GM21367 (cell line): ENCODE results near the gene TMEM255B.
A peak's percentile ranks its signal among the peaks of the same experiment; 100 is the strongest.
"Not testable (repeated sequence)": the region's sequence is repeated elsewhere in the genome, so short reads cannot be mapped to it uniquely, and the experiment has no call there.

Experiments
- ATAC-seq: cut with Tn5 transposase; IDR thresholded peaks from one replicate; pipeline ENCODE4 v1.9.1; 2021; ENCODE audit not compliant: unreplicated experiment

Gene TMEM255B

DNA sequence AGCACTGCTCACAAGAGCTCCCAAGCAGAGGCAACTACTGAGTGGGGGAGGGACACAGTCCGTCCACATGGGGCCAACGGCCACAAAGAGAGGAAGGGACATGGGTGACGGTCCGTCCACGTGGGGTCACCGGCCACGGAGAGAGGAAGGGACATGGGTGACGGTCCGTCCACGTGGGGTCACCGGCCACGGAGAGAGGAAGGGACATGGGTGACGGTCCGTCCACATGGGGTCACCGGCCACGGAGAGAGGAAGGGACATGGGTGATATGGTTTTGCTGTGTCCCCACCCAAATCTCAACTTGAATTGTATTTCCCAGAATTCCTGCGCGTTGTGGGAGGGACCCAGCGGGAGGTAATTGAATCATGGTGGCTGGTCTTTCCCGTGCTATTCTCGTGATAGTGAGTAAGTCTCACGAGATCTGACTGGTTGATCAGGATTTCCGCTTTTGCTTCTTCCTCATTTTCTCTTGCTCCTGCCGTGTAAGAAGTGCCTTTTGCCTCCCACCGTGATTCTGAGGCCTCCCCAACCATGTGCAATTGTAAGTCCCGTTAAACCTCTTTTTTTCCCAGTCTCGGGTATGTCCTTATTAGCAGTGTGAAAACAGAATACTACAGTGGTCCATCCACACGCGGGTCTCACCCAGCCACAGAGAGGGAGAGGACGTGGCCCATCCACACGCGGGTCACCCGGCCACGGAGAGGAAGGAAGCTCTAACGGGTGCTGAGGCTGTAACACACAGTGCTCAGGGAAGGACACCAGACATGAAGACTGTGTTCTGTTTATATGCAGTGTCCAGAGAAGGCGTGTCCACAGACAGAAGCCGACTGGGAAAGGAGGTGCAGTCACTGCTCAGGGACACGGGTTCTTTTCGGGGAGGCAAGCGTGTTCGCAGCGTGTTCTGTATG is 56.4 kb downstream of the TMEM255B start:
- no peak for ATAC-seq

DNA sequence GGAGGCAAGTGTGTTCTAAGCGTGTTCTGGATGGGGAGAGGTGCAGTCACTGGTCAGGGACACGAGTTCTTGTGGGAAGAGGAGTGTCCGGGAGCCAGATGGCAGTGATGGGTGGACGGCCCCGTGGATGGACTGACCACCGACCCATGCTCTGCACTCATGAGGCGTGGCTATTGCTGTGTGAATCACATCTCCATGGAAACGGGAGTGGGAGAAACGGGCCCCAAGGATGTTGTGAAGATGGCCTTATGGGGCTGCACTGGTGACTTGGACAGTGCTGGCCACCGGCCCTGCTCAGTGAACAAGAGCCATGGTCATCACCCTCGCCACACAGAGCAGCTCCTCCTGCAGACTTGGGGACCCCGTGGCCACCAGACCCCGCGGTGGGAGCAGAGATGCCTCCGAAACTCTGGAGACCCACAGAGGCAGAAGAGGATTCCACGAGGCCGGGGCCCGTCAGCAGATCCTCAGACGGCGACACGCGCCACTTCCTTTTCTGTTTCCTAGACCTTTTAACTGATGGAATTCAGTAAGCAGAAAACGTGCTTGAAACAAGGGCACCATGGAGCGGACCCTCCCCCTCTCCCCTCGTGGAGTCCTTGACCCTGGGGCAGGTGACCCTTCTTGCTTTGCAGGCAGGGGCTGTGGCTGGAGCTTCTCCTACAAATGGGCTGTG is 57.4 kb downstream of the TMEM255B start:
- no peak for ATAC-seq

DNA sequence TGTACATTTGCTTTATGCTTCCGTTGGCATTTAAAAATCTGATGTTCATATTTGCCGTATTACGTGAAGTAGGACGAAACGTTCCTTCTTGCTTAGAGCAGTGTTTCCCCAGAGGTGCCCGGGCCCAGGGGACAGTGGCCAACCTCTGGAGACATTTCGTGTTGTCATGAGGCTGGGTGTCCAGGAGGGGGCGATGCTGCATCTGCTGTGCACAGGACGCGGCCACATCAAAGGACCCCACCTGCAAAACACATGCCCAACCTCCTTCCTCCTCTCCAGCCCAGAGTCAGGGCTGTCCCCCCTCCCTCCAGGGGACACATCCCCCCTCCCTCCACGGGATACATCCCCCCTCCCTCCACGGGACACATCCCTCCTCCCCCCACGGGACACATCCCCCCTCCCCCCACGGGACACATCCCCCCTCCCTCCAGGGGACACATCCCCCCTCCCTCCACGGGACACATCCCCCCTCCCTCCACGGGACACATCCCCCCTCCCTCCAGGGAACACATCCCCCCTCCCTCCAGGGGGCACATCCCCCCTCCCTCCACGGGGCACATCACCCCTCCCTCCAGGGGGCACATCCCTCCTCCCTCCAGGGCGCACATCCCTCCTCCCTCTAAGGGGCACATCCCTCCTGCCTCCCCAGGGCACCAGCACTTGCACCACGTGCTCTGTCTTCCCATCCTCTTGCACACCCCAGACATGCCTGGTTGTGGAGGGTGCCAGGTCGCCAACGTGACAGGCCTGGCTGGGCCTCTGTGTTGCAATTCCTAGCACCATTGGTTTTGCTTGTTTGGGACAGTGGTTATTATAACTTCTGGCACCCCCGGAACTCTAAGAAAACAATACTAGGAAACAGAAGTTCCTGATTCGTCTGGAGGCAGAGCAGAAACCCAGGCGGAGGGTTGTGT is 58.2 kb downstream of the TMEM255B start:
- ATAC-seq: peak; percentile 49

DNA sequence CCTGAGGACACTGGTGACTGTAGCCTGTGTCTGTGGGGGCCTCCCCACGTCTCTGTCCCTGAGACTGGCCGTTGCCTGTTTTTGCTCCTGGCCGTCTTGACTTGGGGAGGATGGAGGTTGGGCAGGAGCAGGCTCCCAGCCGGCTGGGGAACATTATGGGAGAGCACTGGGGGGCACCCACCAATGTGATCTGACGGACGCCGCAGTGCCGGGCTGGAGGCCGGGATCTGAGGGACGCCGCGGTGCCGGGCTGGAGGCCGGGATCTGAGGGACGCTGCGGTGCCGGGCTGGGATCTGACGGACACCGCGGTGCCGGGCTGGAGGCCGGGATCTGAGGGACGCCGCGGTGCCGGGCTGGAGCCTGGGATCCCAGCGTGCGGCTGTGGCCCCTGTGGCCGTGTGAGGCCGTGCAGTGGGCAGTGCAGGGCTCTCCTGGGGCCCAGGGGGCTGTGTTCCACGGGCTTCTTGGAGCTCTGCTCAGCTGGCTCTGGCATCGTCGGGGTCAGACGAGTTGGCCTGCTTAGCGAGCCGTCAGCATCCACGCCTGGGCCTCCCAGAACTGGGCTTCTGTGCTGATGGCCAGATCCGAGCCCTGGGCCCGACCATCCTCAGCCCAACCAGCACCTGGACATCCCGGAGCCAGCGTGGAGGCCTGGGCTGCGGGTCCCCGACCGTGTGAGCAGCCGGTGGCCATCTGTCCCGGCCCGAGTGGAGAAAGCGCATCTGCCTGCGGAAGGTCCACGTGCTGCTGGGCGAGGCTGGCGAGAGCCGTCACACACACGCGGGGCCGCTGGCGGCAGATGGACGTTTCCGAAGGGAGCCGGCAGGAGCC is 59.0 kb downstream of the TMEM255B start:
- ATAC-seq: no peak

DNA sequence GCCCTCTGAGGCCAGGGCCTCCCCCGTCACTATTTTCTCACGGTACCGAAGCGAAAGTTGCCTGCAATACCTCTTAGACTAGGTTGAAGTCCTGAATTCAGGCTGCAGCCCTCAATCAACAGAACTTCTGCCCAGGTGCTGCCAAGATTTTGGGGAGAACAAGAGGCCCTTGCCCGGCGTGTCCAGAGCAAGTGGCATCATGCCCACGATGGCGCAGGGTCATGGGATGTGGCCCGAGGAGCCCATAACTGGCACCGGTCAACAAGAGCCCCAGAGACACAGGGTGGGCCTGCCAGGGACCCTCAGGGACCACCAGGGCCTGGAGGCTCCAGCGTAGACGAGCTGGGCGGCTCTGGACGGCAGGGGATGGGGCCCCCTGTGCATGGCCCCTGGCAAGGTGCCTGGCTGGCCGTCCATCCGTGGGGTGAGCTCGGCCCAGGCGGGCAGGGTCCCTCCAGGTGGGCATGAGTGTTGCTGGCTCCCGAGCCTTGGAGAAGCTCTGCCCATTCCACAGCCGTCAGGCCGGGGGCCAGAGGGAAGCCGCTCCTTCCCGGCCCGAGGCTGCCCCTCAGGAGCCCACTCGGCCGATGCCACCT is 59.8 kb downstream of the TMEM255B start:
- ATAC-seq: no peak

DNA sequence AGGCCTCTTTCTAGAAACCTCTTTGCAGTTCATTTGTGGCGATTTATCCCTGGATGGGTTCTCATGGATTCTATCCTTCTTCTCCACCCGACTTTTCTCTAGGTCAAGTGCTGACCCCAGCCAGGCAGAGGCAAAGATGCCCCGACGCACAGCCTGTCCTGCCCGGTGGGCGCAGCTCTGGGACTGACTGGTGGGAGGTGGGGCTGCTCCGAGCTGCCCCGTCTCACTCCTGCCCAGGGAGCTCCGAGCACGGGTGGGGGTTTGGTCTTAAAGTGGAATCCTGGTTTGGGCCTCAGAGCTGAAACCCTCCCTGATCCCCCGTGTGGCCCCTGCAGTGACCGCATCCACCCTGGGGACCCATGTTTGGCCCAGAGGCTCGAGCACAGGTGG is 60.3 kb downstream of the TMEM255B start:
- no peak for ATAC-seq

DNA sequence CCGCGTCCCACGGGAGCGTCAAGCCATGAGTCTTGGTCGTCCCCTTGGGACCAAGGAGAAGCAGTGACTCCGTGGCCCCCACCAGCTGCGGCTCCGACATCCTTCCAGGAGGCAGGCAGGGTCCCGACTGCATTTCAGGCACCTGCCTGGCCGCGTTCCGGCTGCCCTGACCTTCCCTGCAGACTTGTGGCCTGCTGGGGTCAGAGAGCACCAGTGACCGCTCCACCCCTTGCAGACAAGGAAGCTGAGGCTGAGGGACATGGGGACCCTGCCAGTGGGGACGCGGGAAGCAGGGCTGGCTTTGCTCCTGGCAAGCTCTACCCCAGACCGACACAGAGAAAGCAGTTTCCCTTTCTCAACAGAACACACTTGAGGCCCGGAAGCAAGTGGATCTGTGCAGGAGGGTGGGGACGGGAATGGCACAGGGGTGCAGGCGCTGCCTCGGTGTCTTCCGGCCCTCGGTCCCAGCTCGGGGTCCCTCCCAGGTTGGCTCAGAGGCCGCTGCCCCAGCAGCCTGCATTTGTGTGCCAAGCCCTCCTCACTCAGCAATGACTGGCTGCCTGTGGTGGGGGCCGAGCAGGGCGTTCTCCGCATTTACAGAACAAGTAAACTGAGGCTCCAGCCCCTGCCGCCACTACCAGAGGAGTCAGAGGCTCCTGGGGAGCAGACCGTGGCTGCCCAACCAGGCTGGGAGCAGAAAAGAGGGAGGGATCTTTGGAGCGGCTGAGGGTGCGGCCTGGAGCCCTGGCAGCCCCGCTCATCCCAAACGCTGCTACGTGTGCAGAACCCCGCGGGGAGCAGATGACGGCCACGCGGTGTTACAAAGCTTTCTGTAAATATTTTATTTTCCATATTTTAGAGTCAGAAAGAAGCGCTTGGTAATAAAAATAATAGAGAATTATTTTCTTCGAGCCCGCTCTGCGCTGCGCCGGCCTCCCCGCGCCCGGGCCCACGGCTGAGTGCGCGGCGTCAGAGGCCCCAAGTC is 61.0 kb downstream of the TMEM255B start:
- ATAC-seq: no peak

DNA sequence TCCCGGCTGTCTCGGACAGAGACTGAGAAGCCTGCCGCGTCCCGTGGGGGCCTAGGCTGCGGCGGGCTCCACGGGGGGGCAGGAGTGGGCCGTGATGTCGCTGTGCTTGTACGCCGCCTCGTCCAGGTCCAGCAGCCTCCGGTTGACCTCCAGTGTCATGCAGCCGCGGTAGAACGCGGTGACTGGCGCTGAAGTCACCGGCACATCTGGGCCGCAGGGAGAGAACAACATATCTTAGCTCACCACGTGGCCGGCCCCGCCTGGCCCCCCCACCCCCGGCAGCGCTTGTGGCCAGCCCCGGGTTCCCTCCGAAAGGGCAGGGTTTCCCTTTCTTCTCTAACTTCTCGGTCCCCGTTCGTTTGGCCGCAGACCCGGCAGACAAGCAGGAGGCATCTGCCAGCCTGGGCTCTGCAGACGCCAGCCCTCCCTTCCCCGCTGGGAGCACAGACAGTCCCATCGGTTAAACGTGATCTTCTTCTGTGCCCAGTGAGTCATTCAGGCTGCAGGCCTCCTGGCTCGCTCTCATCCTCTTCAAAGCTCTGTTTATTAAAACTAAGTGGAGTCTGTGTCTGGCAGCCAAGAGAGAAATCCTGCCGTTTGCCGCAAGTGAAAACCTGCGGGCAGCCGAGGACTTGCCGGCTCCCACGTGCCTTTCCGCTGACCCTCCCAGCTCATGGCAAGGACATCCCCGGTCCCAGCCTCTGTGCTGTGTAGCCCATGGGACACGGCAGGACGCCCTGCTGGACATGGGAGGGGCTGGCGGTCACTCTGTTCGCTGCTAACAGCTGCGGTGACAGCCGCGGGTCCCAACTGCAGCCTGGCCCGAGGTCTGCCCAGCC is 62.0 kb downstream of the TMEM255B start:
- no peak for ATAC-seq

DNA sequence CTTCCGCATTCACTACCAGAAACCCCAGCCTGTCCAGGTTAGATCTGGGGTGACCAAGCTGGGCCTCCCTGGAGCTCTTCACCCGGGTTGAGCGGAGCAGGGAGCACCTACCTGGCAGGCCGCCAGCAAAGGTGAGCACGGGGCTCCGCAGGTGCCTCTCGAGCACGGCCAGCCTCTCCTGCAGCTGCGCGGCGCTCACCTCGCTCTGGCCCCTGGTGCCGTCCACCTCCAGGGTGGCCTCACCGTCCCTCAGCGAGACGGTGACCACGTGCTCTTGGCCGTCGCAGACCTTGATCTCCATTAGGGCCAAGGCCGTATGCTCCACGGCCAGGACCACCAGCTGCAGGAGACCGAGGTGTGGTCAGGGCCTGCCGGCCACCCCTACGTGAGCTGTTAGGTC is 62.8 kb downstream of the TMEM255B start:
- ATAC-seq: no peak

DNA sequence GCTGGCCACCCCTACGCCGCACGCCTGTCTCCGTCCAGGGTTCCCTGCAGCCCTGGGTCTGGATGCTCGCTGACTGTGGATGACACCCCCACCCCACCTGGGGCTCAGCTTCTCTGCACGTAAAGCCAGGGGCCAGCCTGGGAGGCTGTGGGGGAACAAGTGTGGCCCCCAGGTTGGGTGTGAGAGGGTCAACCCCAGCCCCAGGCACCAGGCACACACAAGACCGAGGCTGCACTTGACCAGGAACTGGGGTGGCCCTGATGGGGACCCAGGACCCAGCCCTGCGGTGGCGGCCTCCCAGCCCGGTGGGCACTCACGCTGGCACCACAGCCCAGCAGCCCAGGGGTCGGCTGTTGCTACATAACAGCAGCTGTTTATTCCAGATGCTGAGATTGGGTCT is 63.2 kb downstream of the TMEM255B start:
- no peak for ATAC-seq

DNA sequence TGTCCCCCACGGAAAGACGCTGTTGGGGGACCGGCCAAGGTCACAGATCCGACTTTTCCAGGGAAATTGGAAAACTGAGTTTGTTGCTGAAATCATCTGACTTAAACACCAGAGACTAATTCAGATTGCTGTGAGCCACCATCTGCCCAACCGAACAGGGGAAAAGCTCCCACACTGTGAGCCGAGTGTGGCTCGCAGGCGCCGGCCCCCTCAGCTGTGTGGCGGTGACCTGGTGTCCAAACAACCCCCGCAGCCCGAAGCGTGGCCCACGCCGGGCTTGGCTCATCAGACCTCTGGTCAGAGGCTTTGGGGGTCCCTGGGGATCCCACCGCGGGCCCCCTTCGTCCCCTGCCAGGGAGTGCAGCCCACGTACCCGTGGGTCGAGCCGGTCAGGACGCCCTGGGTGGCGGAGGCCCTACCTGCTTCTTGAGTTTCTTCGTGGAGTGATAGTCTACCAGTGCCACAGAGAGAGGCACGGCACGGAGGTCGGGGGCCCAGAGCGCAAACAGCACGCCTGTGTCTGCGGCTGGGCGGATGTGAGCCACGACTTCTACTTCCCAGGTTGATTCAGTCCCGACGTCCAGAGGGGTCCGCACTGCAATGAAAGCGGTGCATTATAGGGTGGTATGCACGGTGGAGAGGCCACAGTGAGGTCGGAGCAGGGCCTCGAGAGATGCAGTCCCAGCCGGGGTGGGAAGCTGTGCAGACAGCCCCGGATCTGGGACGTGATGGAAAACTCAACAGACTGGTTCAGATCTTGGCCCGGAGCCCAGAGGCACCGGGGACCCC is 64.1 kb downstream of the TMEM255B start:
- no peak for ATAC-seq

DNA sequence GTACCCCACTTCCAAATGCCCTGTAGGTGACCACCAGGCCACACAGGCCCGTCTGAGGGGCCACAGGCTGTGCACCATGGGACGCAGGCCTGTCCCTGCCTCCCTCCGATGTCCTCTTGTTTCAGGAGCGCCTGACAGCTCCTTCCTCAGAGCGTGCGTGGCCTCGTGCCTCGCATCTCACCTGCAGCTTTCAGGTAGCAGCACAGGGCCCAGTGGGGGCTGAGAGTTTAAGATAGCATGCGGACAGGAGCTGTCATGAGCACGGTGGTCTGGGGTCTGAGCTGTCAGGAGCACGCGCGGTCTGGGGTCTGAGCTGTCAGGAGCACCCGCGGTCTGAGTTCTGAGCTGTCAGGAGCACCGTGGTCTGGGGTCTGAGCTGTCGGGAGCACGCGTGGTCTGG is 64.7 kb downstream of the TMEM255B start:
- no peak for ATAC-seq

DNA sequence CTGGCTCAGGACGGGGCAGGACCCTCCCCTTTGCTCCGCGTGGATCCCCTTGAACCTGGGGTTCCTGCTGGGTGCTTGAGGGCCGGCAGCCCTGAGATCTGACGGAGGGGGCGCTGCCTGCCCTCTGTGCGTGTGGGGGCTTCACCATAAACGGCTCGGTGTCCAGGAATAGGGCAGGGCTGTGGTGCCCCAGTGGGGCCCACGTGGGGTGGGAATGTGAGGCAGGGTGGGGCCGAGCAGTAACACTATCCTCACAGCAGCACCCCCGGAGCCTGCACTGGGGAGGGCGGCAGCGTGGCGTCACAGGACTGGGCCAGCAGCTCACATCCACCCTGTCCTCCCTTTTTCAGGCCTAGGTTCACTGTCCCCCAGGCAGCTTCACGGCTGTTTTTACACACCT is 66.8 kb downstream of the TMEM255B start:
- ATAC-seq: no peak

DNA sequence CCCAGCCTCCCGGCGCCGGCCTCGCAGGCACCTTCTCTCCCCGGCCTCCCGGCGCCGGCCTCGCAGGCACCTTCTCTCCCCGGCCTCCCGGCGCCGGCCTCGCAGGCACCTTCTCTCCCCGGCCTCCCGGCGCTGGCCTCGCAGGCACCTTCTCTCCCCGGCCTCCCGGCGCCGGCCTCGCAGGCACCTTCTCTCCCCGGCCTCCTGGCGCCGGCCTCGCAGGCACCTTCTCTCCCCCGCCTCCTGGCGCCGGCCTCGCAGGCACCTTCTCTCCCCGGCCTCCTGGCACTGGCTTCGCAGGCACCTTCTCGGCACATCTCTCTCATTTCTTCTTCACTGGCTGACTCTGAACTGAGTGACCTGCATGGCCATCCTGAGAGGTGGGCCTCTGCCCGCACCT is 67.4 kb downstream of the TMEM255B start:
- not testable (repeated sequence) for ATAC-seq

DNA sequence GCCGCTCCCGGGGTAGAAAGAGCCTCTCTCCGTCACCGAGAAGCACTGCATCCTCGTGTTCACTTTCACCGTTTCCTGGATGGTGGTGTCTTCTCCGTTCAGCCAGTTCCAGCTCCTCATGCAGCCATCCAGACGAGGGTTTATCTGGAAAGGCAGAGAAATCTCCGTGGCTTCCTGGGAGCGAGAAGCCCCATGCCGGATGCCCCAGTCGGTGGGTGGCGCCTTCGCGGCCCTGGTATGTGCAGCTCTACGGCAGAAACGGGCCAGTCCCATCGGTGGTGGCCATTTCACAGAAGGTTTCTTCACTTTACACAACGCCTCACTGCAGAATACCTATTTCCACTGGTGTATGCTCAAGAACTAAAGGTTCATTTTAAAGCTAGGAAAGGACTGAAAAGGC is 68.0 kb downstream of the TMEM255B start:
- no peak for ATAC-seq

DNA sequence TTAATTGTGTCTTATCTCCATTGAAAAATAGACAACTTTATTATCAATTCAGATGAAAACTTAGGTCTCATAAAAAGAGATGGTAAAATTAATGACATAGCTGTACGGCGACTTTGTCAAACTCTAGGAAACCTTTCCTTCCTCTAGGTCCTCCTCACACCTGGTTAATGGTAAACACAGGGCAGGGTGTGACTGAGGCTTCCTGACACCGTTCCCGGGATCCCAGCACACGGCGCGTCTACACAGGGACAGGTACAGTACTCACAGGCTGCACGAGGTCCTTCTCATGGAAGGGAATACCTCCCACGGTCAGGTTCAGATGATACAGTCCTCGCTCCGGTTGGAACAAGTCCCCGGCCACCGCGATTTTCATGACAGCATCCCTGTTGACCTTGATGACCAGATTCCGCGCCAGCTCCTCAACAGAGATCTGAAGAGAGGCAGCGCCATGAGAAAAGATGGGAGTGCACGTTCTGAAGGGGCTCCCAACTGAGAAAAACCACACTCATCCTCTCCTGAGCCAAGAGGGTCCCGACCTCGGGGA is 69.3 kb downstream of the TMEM255B start:
- ATAC-seq: no peak

DNA sequence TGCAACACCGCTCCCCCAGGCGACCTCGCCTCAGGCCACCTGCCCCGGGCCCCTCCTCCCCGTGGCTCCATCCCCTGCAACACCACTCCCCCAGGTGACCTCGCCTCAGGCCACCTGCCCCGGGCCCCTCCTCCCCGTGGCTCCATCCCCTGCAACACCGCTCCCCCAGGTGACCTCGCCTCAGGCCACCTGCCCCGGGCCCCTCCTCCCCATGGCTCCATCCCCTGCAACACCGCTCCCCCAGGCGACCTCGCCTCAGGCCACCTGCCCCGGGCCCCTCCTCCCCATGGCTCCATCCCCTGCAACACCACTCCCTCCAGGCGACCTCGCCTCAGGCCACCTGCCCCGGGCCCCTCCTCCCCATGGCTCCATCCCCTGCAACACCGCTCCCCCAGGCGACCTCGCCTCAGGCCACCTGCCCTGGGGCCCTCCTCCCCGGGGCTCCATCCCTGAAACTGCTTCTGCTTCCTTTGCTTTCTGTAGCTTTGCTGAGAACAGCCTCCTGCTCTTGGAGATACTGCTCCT is 71.5 kb downstream of the TMEM255B start:
- ATAC-seq: not testable (repeated sequence)
